Stimulated activated CD8-positive, alpha-beta memory T cell treated with anti-CD3 and anti-CD28 coated beads, Interleukin-12 subunit alpha, Interleukin-12 subunit beta, amount 100 ng/mL, for 1 hour (primary cell): ENCODE data around the gene DGKE.

Experiments used
- DNase-seq: peaks from one replicate; pipeline ENCODE4 v3.0.0-alpha.2; 2020; ENCODE audit warnings: low read depth

DGKE gene

DNA sequence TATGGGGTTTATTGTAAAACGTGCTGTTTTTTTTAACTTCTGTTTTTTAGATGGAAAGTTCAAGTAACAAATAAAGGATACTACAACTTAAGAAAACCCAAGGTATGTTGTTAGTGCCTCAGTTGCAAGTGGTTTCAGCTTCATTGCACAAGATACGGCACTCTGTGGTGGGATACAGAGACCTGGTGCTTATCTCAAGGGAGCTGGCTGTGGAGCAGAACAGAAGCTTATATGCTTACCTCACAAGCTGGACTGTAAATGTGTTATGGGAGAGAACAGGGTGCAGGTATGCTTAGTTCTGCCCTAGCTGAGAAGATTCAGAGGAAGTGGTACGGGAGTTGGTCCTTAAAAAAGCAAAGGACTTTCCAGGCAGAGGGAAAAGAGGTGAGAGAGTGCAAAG is 15.2 kb downstream of the DGKE start:
- DNase-seq, result no peak

DNA sequence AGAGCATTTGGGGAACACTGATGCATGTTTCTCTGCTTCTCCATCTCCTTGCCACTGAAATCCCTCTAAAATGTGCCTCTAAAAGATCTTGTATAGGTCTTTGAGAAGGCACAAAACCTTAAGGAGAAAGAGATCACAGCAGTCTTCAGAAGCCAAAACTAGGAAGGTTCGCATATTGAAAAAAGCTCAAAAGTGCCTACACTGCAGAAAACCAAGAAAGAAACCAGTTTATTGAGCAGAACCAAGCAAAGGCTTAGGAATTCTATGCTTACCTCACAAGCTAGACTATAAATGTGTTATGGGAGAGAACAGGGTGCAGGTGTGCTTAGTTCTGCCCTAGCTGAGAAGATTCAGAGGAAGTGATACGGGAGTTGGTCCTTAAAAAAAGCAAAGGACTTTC is 16.6 kb downstream of the DGKE start:
- no peak for DNase-seq

- no peak for DNase-seq
These were observed 17.1 kb downstream of the DGKE start for GRCh38 chr17:56851008-56851407.

DNA sequence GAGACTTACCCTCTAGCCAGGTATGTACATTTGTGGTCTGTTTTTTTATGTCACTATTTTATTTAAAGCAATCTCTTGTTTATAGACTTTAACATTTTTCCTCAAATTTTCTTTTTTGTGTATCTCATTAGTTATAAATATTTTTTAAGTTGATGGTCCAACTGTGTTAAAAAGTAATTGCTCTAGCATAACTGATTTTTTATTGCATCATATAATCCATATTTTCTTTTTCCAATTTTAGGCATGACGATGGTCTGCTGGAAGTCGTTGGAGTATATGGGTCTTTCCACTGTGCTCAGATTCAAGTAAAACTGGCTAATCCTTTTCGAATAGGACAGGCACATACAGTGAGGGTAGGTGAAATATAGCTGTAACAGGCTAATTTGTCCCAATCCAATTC is 27.9 kb downstream of the DGKE start:
- DNase-seq, result no peak

GRCh38 chr17:56863974-56864373 is 30.0 kb downstream of the DGKE start:
- DNase-seq, result no peak

- DNase-seq, result no peak
These were observed 32.1 kb downstream of the DGKE start for GRCh38 chr17:56866076-56866475.

DNA sequence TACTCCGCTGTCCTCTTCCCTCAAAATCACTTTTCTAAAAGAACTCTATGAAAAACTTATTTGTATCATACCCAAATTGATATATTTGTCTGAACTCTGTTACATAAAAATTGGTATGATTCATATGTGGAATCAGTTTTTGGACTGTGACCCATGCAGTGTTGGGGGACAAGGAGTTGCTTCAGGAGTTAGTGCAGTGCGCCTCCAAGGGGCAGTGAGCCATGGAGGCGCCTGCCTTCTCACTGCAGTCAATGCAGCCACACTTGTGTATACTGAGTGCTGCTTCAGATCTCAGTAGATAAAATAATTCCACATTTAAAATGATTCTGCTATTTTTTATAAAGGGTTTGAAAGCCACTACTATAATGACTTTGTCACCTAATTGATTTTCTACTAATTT is 32.5 kb downstream of the DGKE start:
- no peak for DNase-seq

DNA sequence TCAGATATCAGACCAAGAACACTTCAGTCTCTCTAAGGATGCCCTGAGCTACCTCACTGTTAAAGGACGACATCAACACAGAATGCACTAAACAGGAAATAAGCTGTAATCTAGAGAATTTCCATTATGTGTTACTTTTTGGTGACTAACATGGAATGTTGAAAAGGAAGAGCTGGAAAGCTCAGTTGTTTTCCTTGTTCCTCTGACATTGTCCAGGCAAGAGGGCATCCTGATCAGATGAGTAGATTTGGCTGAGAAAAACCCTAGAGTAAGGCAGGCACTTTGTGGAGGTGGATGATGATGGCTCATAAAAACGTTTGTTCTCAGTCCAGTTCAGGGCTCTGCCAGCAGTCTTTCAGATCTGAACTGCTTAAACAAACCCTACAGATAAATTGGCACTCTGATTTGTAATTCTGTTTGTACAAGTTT is 34.0 kb downstream of the DGKE start:
- DNase-seq, result no peak

- DNase-seq, result no peak
These were observed 34.8 kb downstream of the DGKE start for GRCh38 chr17:56868716-56869115.

DNA sequence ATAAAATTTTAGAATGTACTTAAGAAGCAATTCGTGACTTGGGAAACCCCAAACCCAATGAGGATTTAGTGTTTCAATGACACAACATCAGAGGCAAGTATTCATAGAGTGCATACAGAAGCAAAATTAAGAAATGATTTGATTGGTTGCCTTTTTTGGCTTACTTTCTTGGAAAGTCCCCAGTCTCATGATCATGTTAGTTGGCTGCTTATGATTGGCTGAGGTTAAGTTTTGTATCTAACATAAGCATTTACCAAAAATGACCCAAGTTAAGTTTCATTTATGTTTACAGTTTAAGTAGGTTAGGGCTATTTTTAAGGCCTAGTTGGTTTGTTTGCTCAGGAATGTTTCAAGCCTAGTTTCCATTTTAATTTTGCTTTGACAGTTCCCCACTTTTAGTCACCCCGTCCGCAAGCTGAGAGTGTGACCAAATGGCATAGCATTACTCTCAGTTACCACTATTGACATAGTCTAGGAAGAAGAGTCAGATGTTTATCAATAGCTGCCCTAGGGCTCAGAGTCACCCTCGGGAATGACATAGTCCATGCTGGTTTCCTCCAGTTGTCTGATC is 36.2 kb downstream of the DGKE start:
- no peak for DNase-seq

DNA sequence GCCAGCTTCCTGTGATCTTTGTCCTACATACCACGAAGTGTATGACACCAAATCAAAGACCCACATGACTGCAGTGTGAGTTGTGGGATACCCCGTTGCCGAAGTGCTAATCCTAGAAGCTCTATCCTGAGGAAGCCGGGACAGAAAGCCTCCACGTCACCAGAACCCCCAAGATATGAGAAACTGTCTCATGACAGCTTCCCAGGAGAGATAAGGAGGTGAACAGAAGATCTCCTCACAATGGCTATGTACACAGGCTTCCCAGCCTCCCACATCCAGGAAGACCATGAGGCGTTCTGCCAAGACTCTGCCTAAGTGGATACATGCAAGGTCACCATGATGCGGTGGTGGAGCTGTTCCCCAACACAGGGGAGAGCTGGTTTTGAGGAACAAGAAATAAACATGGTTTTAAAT is 42.8 kb downstream of the DGKE start:
- no peak for DNase-seq

DNA sequence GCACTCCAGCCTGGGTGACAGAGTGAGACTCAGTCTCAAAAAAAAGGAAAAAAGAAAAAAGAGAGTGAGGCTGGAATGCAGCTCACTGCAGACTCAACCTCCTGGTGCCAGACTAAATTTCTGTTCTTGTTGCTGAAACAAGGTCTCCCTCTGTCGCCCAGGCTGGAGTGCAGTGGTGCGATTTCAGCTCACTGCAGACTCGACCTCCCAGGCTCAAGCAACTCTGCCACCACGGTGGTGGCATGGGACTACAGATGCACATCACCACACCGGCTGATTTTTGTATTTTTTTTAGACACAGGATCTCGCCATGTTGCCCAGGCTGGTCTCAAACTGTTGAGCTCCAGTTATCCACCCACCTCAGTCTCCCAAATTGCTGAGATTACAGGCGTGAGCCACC is 45.3 kb downstream of the DGKE start:
- DNase-seq, result no peak

DNA sequence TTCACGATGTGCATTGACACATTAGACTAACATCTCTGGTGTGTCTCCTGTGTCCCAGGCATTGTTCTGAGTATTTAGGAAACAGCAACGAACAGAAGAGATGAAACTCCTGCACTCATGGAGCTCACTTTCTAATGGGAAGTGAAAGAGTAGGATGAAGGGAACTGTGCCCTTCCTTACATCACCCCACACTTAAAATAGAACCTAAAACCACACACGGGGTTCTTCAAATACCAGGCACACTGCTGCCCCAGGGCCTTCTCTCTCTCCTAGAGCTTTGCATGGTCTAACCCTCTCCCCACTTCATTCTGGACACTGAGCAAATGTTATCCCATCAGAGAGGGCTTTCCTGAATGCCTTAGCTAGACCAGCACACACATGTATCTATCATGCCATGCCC is 46.2 kb downstream of the DGKE start:
- no peak for DNase-seq

DNA sequence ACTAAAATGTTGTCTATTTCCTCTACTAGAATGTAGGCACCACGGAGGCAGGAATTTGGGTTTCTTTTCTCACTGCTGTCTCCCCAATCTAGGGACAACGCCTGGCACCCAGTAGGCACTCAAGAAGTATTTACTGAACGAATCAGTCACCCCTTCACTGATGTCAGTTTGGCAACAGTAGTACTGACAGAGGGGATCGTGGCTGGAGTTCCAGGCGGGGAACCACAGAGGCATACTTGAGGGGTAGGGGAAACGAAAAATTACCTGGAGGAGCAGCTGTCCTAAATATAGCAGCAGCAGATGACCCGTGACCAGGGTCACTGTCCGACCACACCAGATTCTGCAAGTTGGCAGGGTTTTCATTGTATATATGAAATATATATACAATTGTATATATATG is 46.6 kb downstream of the DGKE start:
- no peak for DNase-seq

- no peak for DNase-seq
These were observed 47.8 kb downstream of the DGKE start for GRCh38 chr17:56881685-56882295.

DNA sequence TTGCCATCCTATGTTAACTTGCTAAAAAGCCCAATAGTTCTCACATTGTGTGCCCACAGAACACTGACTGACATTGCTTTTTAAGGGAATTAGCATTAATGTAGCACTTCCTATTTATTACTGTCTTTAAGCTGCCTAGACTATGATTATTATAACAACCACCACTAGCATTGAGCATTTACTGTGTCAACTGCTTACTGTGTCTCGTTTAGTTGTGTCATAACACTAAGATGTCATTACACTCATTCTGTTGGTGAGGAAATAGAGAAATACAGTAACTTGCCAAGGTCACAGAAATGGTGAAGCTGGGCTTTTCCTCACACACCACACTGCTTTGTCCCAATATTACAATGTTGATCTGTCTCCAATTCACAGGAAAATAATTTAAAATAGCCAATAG is 49.7 kb downstream of the DGKE start:
- DNase-seq, result no peak

DNA sequence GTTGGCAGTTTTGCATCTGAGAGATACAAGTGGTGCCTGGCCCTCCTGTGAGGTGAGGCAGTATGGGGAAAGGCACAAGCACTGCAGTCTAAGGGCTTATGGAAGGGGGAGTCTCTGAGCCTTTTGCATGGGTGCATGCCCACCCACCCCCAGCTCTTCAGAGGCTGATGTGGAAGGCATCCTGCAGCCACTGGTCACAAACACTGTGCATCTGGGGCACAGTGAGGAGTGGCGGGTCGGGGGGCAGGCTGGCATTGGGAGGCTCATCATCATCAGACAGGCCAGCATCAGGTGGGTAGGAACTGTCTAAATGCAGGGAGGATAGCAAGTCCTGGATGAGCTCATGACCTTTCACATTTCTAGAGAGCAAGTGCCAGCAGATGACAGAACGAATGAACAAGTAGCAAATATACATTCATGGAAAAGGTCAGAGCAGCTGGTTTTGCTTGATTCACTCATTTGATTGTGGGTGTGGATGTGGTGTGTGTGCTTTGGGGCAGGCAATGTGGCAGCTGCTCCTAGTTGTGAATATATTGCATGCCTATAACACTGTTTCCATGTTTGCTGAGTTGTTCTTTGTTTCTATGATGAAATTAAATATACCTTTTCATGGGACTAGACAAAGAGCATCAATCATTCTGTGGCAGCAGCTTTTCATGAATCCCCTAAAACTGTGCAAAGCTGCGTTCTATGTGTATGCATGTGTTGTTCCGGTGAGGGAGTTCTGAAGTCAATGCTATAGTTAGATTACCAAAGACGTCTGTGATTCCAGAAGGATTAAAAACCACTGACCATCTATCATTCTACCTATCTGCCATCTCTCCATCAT is 50.7 kb downstream of the DGKE start:
- DNase-seq, result no peak

DNA sequence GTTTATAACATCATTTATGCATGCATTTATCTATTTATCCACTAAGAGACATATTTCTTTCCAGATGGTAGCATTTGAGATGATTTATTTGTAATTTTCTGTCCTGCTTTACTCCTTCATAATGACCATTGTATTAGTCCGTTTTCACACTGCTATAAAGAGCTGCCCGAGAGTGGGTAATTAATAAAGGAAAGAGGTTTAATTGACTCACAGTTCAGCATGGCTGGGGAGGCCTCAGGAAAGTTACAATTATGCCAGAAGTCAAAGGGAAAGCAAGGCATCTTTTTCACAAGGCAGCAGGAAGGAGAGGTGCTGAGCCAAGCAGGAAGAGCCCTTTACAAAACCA is 51.3 kb downstream of the DGKE start:
- no peak for DNase-seq

- DNase-seq, result no peak
These were observed 52.4 kb downstream of the DGKE start for GRCh38 chr17:56886288-56886731.

DNA sequence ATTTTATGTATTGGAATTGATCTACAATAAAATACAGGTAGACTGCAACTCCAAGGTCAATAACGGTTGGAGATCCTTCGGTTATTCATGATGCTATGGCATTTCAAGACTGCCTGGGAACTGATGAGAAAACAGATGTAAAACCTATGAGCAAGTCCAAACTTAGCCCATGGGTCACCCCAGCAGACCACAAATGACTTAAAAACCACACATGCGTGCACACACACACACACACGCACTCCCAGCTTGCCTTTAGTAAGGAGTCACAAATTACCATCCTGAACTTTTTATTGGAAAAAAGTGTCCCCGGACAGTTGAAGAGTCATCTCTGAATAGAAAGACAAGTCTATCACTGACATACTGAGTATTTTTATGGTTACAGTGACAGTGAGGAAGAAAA is 53.2 kb downstream of the DGKE start:
- no peak for DNase-seq

DNA sequence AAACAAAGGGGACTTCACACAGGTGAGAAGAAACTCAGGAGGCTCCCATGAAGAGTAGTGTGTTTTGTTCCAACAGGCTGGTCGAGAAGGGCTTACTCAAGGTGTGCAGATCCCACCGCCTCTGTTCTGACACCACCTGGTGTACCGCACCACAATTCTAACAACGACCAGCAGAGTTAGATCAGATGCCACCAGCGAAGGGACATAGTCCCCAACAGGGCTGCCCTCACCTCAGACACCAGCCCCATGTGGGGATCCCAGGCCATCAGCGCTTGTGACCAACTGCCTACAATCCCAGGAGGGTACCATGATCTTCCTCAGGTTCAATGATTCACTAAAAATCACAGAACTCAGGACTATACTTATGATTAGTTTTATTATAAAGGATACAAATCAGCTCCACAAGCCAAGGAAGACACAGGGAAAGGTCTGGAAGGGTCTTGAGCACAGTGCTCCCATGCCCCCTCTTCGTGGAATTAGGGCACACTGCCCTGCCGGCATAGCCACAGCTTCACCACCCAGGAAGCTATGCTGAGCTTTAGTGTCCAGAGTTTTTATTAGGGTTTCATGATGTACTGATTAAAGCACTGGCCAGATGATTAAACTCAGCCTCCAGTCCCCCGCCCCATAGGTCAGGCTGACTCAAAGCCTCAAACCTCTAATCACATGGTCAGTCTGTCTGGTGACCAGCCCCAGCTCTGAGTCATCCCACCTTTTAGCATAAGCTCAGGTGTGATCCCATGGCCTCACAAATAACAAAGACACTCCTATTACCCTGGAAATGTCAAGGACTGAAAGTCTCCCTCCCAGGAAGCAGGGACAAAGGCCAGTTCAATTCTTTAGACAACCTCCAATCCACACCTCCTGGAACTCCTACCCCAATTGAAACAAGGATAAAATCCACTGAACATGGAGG is 53.9 kb downstream of the DGKE start:
- DNase-seq, result no peak

DNA sequence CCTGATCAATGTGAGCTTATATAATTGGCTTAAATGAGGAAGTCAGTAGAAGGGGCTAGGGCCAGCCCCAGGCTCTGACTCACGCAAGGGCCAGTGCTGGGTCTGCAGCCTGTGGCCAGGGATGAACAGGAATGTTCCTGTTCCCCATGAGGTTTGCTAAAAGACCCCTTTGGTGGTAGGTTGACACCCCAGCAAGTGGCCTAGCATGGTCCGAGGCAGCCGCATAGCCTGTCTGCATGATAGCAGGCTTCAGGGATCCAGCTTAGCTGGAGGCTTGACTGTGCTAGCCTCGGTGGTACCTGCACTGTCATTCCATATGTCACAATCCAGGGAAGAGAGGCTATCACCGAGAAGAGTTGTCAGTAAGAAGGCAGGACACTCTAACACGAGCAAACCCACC is 56.4 kb downstream of the DGKE start:
- no peak for DNase-seq
